Stimulated activated CD4-positive, alpha-beta T cell treated with anti-CD3 and anti-CD28 coated beads, Interleukin-4, amount 100 ng/mL, for 48 hours (primary cell): Measurements from ENCODE around the gene SSR4.

ENCODE experiments used
- DNase-seq, 2 donors: peaks; one replicate each; pipeline ENCODE4 v3.0.0-alpha.2; 2020; ENCODE audit warnings: low read depth in 2 of 2

The SSR4 gene

DNA sequence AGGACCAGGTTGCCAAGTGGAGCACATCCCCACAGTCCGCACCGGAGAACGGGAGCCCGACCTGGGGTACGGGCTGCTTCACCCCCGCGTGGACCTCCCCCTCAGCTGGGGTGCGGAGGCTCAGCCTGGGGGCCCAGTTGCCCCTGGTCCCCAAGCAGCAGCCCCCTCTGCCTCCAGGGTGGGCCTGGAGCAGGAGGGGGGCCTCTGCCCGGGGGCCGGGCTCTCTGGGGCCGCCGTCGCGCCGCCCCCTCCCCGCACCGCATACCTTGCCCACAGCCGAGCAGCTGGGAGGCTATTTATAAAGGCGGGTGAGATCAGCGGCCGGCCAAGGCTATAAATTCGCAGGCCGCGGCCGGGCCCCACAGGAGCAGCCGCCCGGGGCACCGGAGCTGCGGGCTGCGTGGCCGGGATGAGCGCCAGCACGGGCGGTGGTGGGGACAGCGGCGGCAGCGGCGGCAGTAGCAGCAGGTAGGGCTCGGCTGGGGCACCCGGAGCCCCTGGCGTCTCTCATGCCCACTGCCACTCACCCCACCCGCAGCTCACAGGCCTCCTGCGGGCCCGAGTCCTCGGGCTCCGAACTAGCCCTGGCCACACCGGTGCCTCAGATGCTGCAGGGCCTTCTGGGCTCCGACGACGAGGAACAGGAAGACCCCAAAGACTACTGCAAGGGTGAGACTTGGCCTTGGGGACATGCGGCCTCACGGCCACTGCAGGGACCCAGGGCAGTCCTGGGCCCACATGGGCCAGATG lies 13.6 kb upstream of the SSR4 start, which contains the start of gene SRPK3:
SRPK3 (plus strand) TSS at position 364 of the 750 bp plus-strand sequence; CDS start at position 410, 46 bp downstream.
- no peak for DNase-seq

DNA sequence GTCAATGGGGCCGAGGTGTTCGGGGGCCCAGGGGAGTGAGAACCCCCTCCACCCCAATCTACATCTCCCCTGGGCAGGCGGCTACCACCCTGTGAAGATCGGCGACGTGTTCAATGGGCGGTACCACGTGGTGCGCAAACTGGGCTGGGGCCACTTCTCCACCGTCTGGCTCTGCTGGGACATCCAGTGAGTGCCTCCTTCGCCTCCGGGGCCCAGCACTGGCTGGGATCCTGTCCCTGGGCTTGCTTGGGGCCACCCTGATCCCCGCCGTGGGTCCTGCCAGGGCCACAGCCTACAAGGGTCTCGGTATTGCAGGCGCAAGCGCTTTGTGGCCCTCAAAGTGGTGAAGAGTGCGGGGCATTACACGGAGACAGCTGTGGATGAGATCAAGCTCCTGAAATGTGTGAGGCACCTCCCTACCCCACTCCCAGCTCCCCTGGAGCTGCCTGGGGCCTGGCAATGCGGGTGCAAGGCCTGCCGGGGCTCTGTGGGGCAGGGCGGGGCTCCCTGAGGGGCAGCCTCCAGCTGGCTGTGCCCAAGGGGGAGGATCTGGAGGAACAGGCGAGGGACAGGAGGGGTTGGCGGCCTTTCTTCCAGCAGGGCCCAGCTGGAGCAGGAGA lies 12.9 kb upstream of the SSR4 start:
- no peak for DNase-seq

DNA sequence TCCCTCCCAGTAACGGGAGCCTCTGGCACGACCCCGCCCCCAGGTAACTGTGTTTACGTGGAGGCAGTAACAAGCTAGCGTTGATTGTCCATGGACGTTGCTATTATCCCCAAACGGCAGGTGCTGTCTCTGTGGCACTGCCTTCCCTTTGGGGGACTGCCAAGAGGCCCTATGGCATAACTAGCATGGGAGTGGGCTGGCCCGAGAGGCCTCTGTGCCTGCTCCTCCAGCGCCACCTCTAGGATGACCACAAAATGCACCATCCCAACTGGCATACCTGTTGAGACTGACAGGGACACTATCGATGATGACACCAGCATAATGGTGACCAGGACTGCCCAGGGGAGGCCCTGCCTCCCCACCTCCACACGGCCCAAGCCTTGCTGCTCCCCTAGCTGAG lies 12.2 kb upstream of the SSR4 start:
- no peak for DNase-seq

DNA sequence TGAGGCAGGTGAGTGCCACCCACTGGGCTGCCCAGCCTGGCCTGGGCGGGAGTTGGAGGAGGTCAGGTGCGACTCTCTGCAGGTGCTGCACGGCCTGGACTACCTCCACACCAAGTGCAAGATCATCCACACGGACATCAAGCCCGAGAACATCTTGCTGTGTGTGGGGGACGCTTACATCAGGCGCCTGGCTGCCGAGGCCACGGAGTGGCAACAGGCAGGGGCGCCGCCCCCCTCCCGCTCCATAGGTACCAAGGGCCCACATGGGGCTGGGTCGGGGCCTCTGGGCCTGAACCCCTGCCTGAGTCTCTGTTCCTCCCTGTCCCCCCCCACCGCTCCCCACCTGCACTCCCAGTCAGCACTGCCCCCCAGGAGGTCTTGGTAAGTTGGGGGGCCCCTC lies 11.6 kb upstream of the SSR4 start:
- DNase-seq: no peak

DNA sequence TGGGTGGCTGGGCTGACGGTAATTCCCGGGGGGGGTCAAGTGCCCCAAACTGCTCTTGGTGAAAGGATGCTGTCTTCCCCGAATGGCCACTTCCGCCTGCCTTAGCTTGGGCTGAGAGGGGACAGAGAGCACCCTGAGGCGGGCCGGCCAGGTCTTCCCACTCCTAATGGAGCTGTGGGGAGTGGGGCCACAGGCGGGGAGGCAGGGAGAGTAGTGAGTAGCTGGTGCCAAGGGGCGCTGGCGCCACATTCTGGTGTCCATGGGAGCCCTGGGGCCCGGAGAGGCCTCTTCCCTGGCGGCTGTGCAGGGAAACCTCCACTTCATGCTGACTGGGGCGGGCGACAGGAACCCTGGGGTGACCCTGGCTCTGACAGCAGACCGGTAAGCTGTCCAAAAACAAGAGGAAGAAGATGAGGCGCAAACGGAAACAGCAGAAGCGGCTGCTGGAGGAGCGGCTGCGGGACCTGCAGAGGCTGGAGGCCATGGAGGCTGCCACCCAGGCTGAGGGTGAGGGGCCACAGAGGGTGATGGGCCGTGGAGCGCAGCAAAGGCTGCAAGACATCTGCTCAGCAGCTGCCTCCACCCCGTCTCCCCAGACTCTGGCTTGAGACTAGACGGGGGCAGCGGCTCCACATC lies 11.0 kb upstream of the SSR4 start:
- no peak for DNase-seq

GRCh38 chrX:153784325-153784967 lies 10.0 kb upstream of the SSR4 start:
- no peak for DNase-seq

DNA sequence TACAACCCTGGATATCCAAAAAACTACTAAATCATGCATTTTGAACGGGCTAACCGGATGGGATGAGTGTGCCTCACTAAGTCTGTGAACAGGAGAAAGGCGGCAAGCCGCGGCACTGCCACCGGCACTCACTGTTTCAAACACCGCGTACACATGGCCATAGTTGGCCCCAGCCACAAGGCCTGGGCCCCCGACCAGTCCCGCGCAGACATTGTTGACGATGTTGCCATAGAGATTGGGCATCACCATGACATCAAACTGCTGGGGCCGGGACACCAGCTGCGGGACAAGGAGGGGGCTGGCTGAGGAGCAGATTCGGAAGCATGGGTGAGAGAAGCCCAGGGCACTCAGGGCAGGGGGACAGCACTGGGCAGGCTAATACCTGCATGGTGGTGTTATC lies 7.8 kb upstream of the SSR4 start:
- no peak for DNase-seq

DNA sequence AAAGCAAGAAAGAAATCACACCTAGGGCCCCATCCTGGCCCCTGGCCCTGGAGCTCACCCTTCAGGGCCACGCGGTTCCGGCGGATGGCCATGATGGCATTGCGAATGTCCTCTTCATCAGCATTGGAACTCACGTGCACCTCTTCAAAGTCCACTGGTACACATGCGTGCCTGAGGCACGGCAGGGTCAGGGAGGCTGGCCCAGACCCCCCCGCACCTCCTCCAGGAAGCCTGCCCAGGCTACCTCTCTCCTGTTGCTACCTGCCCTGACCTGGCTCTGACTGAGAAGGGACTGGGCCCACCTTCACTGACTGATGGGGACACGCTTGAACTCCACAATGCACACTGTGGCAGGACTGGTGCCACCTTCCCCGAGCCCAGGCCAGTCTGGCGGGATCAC lies 4.8 kb upstream of the SSR4 start:
- DNase-seq: no peak

DNA sequence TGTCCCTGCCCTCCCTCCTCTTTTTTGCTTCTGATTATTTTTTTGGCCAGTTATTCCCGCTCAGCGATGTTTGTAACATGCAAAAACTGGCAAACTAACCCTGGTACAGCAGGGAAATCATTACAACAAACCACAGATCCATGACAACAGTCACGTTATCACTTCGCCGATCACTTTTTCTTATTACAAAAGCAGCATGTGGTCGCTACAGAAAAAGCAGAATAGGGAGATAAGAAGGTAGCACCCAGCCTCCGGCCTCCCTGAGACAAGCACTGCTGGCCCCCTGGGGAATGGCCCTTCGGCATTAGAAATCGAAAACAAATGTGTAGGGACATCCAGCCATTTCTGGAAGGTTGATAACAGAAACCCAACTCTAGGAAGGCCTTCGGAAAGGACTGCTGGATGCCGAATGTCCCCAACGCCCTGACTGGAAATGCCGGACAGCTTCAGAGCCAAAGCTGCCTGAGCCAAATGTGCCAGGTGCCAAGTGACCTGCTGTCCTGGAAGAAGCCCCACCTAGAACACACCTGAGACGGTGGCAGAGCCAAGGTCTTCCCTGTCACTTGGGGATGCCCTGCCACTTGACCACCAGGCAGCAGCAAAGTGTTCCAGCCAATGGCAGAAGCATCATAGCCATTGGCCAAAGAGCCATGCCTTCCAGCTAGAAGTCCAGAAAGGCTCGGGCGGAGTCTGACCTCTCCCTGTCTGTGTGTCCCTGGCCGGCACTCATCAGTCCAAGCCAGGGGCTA lies 3.2 kb upstream of the SSR4 start:
- no peak for DNase-seq

DNA sequence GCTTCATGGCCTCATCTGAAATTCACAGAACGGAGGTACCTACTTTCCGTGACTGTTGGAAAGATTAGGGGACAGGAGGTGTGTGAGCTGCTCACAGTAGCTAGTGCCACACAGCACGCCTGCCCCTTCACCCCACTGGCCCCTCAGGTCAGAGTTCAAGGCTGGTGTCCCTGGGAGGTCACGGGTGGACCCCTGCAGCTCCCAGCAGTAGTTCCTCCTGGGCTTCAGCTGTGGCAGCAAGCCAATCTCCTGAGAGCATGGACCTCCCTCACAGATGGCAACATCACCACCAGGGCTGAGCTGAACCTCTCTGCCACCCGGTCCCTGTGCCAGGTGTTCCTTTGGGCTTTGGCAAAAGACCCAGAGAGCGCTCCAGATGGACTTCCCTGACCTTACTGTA lies 2.1 kb upstream of the SSR4 start:
- no peak for DNase-seq

DNA sequence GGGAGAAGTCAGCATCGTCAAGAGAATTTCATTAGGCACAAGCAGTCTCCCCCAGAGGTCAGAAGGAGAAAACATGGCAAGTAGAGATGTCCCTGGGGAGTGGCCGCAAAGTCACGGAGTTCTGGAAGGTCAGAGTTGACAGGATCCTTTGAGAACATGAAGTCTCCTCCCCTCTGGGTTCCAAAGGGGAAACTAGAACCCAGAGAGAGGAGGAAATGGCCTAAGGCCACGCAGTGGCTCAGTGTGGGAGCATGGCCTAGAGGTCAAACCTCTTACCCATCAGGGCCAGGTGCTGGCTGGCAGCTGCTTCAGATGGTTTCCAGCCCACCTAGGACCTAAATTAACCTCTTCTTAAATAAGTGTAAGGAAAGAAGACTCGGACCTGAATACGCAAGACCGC lies 1.2 kb upstream of the SSR4 start:
- DNase-seq: no peak

DNA sequence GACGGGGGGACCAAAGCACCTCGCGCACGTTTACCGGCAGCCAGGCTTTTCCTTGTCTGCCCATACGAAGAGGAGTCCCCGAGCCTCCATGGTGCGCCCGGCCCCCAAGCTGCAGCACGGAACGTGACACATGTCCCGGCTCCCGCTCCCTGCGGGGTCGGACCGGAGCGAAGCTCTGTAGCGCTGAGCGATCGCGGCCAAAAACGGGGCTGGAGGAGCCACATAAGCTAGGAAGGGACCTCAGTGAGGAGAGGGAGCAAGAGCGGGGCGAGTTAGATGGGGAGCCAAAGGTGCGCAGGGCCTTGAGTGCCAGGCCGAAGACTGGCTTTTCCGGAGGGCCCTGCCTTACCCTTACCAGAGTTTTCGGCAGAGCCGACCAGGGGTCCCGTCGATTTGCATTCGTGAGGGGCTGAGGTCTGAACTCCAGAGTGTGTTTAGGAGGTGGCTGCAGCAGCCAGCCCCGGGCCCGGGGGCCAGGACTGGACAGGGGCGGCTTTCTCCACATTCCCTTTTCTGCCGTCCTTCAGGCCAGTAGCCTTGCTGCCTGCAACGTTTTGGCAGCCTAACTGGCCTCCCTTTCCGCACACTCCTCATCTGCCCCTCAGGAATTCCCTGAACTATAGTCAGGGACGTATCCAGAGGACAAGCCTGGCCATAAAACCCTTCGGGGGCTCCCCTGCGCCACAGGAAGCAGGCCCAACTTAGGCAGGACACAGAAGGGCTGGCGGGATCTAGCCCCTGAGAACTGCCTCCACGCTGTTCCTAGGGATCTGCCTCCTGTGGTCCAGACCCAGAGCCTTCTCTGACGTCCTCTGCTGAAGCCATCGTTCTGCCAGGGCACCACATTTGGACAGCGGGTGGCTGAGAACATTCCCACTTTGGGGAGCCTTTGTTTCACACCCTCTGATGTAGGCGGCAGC lies 689 bp downstream of the SSR4 start:
- DNase-seq: no peak

- DNase-seq: no peak
Observed at GRCh38 chrX:153797415-153798015, 3.0 kb downstream of the SSR4 start.

GRCh38 chrX:153799326-153799725 lies 4.9 kb downstream of the SSR4 start:
- DNase-seq: no peak

DNA sequence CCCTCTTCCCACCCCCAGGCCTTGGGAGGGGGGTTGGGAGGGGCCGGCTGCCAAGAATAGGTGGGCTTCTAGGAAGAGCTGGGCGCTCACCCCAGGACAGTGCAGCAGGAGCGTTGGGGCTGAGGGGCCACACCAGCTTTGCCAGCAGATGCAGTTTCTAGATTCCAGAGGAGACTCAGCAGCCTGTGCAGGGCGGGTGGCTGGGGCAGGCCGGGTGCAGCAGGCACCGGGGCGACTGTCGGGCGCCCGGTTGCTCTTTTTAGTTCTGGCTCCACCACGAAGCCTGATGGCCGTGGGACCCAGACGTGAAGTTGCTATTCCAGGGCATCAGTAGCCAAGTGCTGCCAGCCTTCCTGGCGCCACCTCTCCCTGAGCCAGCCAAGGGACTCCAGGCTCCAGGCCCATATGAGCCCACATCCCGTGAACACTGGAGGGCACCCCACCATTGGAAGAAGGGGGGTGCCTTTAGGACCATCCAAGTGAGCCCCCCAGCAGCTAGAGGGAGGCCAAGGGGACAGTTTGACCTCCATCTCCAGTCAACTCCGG lies 5.8 kb downstream of the SSR4 start:
- DNase-seq: no peak

- DNase-seq: no peak
Observed at GRCh38 chrX:153800746-153801145, 6.3 kb downstream of the SSR4 start.

DNA sequence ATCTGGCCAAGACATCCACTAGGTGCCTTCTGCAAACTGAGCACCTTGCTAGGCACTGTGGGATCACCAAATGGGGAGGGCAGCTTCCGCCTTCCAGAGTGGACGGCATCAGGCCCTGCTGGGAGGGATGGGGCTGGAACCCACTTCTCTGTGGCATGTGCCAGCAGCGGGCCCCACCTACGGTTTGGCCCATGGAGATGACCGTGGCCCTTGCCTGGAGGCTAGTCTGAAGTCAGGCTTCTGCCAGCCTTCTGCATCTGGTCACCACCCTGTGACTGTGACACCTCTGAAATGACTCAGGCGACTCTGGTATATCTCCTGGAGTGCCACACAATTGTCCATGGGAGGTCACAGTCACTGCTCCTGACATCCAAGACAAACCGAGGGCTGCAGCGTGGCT lies 7.2 kb downstream of the SSR4 start:
- no peak for DNase-seq

DNA sequence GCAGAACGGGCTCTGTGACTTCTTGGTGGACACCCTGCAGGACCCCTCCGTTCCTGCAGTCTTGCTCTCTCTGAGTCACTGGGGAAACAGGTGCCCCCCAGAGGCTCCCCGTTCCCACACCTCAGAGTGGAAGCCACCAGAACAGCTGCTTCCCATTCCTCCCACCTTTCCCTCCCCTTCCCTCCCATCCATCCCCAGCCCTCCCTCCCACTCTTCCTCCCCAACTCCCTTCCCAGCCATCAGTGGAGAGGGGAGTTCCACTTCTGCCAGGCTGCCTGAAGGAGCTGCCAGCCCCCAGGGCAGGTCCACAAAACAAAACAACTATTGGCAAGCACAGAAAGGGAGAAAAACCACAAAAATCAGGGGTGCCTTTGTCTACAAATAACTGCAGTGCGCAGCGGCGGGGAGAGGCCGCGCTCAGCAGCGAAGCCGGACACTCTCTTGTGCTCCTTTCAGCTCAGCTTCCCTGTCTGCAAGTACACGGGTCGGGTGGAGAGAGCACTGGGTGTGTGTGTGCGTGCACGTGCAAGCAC lies 8.1 kb downstream of the SSR4 start:
- no peak for DNase-seq

- DNase-seq: no peak
Observed at GRCh38 chrX:153803211-153804099, 9.0 kb downstream of the SSR4 start.
